Measurements from ENCODE around the gene CTNNA3. TPM values are rescaled to one million over a fixed set of nuclear protein-coding genes. Genes with fewer than 3 reads are reported as not detected.

CTNNA3 gene
- total and polyA plus RNA-seq, 10 donors, result 0.03 to 2.4 (median 0.76) TPM; not detected in 1

- no peak overlapping the region for H3K27ac ChIP-seq
- no peaks in the 10 kb centered on the region for H3K36me3 ChIP-seq
- TF ChIP-seq POLR2AphosphoS5 (IDR thresholded peaks at IDR 0.05) (no peak), CTCF (IDR thresholded peaks at IDR 0.05 in 8 of 11, conservative IDR thresholded peaks at IDR 0.05 in 3 of 11) (no peak), POLR2A (IDR thresholded peaks at IDR 0.05) (no peak)
- H3K9me3 ChIP-seq, result no peaks in the 10 kb centered on the region
- no peaks in the 10 kb centered on the region for H3K4me1 ChIP-seq
- no peaks in the 10 kb centered on the region for H3K27me3 ChIP-seq (replicated peaks in 1 of 7)
- no peak overlapping the region for H3K4me3 ChIP-seq
- no peak for DNase-seq
- intact Hi-C loops (cut with DNase I; ENCODE audit: low total_unique reads), result no loop called here
- 86 to 95% (median 89%) methylated on average over 3 of the region's 3 CpGs for WGBS, 5 donors
Observed at GRCh38 chr10:67603701-67604100, 92.3 kb downstream of the CTNNA3 start.

- H3K9me3 ChIP-seq, result no peaks in the 10 kb centered on the region
- WGBS, 5 donors, result 82 to 95% (median 88%) methylated on average over 8 of the region's 8 CpGs
- TF ChIP-seq POLR2A (IDR thresholded peaks at IDR 0.05), result no peak
- no peak for TF ChIP-seq CTCF (IDR thresholded peaks at IDR 0.05 in 8 of 11, conservative IDR thresholded peaks at IDR 0.05 in 3 of 11)
- TF ChIP-seq POLR2AphosphoS5 (IDR thresholded peaks at IDR 0.05), result no peak
- H3K36me3 ChIP-seq, result no peaks in the 10 kb centered on the region
- H3K27ac ChIP-seq, result no peak overlapping the region
- H3K4me3 ChIP-seq, result no peak overlapping the region
- H3K4me1 ChIP-seq, result no peaks in the 10 kb centered on the region
- no peak for DNase-seq
- intact Hi-C loops (cut with DNase I; ENCODE audit: low total_unique reads), result no loop called here
- H3K27me3 ChIP-seq (replicated peaks in 1 of 7), result no peaks in the 10 kb centered on the region
Observed at GRCh38 chr10:67603086-67603485, 92.9 kb downstream of the CTNNA3 start.

GRCh38 chr10:67602268-67602950 lies 93.6 kb downstream of the CTNNA3 start:
- no peak overlapping the region for H3K4me3 ChIP-seq
- H3K27me3 ChIP-seq (replicated peaks in 1 of 7), result no peaks in the 10 kb centered on the region
- H3K27ac ChIP-seq, result no peak overlapping the region
- TF ChIP-seq POLR2A (IDR thresholded peaks at IDR 0.05) (no peak), POLR2AphosphoS5 (IDR thresholded peaks at IDR 0.05) (no peak), CTCF (IDR thresholded peaks at IDR 0.05 in 8 of 11, conservative IDR thresholded peaks at IDR 0.05 in 3 of 11) (no peak)
- intact Hi-C loops (cut with DNase I; ENCODE audit: low total_unique reads), result no loop called here
- no peaks in the 10 kb centered on the region for H3K36me3 ChIP-seq
- no peaks in the 10 kb centered on the region for H3K4me1 ChIP-seq
- 70 to 77% (median 72%) methylated on average over 4 of the region's 4 CpGs for WGBS, 5 donors
- no peak for DNase-seq
- H3K9me3 ChIP-seq, result peaks cover 0 to 5% (median 0%) of the 10 kb centered on the region in 8 donors

GRCh38 chr10:67599597-67599996 lies 96.4 kb downstream of the CTNNA3 start:
- DNase-seq, result no peak
- Histone ChIP-seq H3K4me1 (no peaks in the 10 kb centered on the region), H3K27ac (no peak overlapping the region), H3K36me3 (no peaks in the 10 kb centered on the region), H3K27me3 (replicated peaks in 1 of 7) (no peaks in the 10 kb centered on the region), H3K4me3 (no peak overlapping the region), H3K9me3 (peaks cover 0 to 15% (median 2%) of the 10 kb centered on the region in 8 donors)
- TF ChIP-seq POLR2A (IDR thresholded peaks at IDR 0.05), result no peak
- TF ChIP-seq CTCF (IDR thresholded peaks at IDR 0.05 in 8 of 11, conservative IDR thresholded peaks at IDR 0.05 in 3 of 11), result no peak
- TF ChIP-seq POLR2AphosphoS5 (IDR thresholded peaks at IDR 0.05), result no peak
- intact Hi-C loops (cut with DNase I; ENCODE audit: low total_unique reads), result no loop called here

All from spleen (tissue), 11 donors.